ENCODE results near the gene ANKRD52. TPM values are rescaled to one million over a fixed set of nuclear protein-coding genes. Genes with fewer than 3 reads are reported as not detected.
"Not testable (repeated sequence)": the region's sequence is repeated elsewhere in the genome, so short reads cannot be mapped to it uniquely, and the experiment has no call there.

The ANKRD52 gene
- total RNA-seq, 4 donors from 2014 or later: 14.6 to 42.4 (median 23.9) TPM

DNA sequence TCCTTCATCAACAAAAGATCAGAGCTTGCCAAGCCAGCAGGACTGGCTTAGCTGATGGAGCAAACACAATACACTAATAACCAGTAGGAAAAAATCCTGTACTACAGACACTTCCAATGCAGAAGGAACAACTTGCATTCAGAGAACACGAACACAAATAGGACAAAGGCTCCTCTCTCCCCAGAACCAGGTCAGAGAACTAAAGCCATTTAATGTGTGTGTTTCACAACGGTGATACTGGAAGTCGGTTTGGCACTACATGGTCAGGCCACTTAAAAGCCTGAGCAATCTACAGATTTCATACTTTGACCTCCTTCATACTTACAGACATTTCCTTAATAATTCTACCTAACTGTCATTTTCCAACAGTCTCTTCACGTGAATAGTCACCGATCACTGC is 35.6 kb upstream of the ANKRD52 start:
- Histone ChIP-seq H3K4me1 (peaks cover 0 to 45% (median 14%) of the 10 kb centered on the region in 4 donors), H3K27ac (no peak overlapping the region), H3K4me3 (no peak overlapping the region), H3K27me3 (no peaks in the 10 kb centered on the region), H3K9me3 (no peaks in the 10 kb centered on the region), H3K36me3 (peaks cover 0 to 35% (median 3%) of the 10 kb centered on the region in 3 donors)
- DNase-seq (ENCODE audit: low spot score in 2 of 2): no peak
- 76 to 79% methylated on average over 5 of the region's 5 CpGs for WGBS, 2 donors
- TF ChIP-seq, protein P1, sequence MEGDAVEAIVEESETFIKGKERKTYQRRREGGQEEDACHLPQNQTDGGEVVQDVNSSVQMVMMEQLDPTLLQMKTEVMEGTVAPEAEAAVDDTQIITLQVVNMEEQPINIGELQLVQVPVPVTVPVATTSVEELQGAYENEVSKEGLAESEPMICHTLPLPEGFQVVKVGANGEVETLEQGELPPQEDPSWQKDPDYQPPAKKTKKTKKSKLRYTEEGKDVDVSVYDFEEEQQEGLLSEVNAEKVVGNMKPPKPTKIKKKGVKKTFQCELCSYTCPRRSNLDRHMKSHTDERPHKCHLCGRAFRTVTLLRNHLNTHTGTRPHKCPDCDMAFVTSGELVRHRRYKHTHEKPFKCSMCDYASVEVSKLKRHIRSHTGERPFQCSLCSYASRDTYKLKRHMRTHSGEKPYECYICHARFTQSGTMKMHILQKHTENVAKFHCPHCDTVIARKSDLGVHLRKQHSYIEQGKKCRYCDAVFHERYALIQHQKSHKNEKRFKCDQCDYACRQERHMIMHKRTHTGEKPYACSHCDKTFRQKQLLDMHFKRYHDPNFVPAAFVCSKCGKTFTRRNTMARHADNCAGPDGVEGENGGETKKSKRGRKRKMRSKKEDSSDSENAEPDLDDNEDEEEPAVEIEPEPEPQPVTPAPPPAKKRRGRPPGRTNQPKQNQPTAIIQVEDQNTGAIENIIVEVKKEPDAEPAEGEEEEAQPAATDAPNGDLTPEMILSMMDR (IDR thresholded peaks at IDR 0.05): no peak
- TF ChIP-seq POLR2A (IDR thresholded peaks at IDR 0.05) (no peak), EP300 (IDR thresholded peaks at IDR 0.05) (no peak)

DNA sequence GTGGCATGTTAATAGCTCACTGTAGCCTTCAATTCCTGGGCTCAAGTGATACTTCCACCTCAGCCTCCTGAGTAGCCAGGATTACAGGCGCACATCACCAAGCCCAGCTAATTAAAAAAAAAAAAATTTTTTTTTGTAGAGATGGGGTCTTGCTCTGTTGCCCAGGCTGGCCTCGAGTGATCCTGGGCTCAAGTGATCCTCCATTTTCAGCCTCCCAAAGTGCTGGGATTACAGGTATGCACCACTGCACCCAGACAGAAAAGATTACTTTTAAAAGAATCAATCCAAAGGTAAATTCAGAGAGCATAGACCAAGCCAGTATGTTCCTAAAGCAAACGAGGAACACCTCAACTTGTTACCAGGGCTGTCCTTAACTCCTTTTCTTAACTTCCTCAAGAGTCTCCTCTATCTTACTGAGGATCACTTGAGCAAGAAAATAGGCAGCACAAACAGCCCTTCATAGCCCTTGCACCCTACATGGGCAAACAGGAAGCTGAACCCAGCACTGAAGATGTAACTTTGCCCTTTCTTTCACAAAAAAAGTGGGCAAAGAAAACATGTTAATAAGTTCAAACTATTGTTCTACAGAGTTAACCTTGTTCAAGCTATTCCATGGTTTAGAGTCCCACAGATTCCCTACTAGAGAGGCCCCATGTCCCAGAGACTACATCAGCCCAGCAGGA is 30.7 kb upstream of the ANKRD52 start:
- Histone ChIP-seq H3K27ac (no peak overlapping the region), H3K27me3 (no peaks in the 10 kb centered on the region), H3K4me3 (no peak overlapping the region), H3K9me3 (no peaks in the 10 kb centered on the region), H3K4me1 (peaks cover 0 to 29% (median 2%) of the 10 kb centered on the region in 4 donors), H3K36me3 (peaks cover 0 to 50% (median 0%) of the 10 kb centered on the region in 3 donors)
- 70 to 79% methylated on average over 3 of the region's 3 CpGs for WGBS, 2 donors
- no peak for DNase-seq (ENCODE audit: low spot score in 2 of 2)
- TF ChIP-seq EP300 (IDR thresholded peaks at IDR 0.05) (no peak), POLR2A (IDR thresholded peaks at IDR 0.05) (no peak)
- TF ChIP-seq, protein P1 (IDR thresholded peaks at IDR 0.05): no peak

DNA sequence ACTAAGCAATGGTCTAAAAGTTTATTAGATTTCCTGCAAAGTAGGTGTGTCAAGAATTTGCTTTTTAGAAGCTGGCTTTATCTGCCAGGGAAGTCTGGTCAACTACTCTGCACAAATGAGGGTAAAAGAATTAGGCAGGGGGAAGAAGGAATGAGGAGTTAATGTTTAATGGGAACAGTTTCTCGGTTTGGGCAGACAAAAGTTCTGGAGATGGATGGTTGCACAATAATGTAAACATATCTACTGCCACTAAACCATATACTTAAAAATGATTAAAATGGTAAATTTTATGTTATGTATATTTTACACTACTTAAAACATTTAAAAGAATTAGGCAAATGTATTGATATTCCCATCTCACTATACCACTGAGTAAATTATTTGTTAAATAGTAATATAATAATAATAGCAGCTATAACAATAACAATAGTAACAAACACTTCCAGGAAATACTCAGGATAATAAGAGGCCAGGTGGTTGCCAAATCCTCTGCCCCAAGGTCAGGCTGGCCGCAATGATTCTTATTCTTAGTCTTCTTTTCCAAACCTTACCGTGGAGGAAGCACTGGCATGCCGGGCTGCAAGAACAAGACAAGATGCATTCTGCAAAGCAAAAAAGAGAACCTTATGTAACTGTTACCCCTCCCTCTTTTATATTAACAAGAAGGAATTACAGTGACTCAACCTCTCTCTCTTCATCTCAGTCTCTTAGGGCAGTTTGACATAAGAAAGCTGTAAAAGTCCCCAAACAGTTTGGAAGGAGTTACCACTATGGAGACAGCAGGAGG is 28.1 kb upstream of the ANKRD52 start:
- TF ChIP-seq POLR2A (IDR thresholded peaks at IDR 0.05): no peak
- TF ChIP-seq EP300 (IDR thresholded peaks at IDR 0.05): no peak
- TF ChIP-seq, protein P1 (IDR thresholded peaks at IDR 0.05): no peak
- no peak overlapping the region for H3K4me3 ChIP-seq
- peaks cover 0 to 65% (median 4%) of the 10 kb centered on the region in 3 donors for H3K36me3 ChIP-seq
- no peaks in the 10 kb centered on the region for H3K27me3 ChIP-seq
- peaks cover 0 to 26% (median 2%) of the 10 kb centered on the region in 4 donors for H3K4me1 ChIP-seq
- no peaks in the 10 kb centered on the region for H3K9me3 ChIP-seq
- DNase-seq (ENCODE audit: low spot score in 2 of 2): no peak
- H3K27ac ChIP-seq: no peak overlapping the region
- WGBS, 2 donors: 41 to 54% methylated on average over 4 of the region's 4 CpGs

DNA sequence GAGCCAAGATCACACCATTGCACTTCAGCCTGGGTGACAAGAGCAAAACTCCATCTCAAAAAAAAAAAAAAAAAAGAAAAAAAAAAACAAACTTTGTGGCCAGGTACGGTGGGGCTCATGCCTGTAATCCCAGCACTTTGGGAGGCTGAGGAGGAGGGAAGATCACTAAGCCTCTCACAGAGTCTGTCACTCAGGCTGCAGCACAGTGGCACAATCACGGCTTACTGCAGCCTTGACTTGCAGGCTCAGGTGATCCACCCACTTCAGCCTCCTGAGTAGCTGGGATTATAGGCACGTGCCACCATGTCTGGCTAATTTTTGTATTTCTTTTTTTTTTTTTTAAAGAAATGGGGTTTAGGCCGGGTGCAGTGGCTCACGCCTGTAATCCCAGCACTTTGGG is 26.1 kb upstream of the ANKRD52 start:
- Histone ChIP-seq H3K36me3 (peaks cover 0 to 73% (median 8%) of the 10 kb centered on the region in 3 donors), H3K4me1 (peaks cover 0 to 26% (median 2%) of the 10 kb centered on the region in 4 donors)
- 90 to 91% methylated on average over 5 of the region's 5 CpGs for WGBS, 2 donors
- not testable (repeated sequence) for H3K27me3 ChIP-seq; H3K4me3 ChIP-seq; DNase-seq (ENCODE audit: low spot score in 2 of 2); H3K9me3 ChIP-seq; H3K27ac ChIP-seq

DNA sequence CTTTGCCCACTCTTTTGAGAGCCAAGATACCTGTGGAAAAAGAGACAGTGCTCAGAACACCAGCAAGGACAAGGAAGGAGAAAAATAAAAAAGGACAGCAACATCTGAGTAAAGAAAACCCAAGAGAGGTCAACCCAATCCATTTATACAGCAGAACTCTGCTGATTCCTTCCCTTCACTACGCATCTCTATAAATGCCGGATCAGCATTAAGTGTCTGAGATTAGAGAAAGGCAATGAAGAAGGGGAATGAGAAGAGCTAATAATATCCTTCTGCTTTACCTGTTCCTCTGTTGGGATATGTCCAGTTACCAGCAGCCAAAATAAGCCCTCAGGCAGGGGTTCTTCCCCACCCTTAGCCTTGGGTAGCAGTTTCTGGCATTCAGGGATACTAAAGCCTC is 24.4 kb upstream of the ANKRD52 start:
- peaks cover 0 to 89% (median 10%) of the 10 kb centered on the region in 3 donors for H3K36me3 ChIP-seq
- H3K27ac ChIP-seq: no peak overlapping the region
- no peaks in the 10 kb centered on the region for H3K27me3 ChIP-seq
- H3K9me3 ChIP-seq: no peaks in the 10 kb centered on the region
- H3K4me3 ChIP-seq: no peak overlapping the region
- peaks cover 0 to 21% (median 2%) of the 10 kb centered on the region in 4 donors for H3K4me1 ChIP-seq
- DNase-seq (ENCODE audit: low spot score in 2 of 2): no peak
- WGBS, 2 donors: 96 to 100% methylated on average over 2 of the region's 2 CpGs
- TF ChIP-seq EP300 (IDR thresholded peaks at IDR 0.05) (no peak), POLR2A (IDR thresholded peaks at IDR 0.05) (no peak)
- TF ChIP-seq, protein P1 (IDR thresholded peaks at IDR 0.05): no peak
